GM12892 (cell line): Measurements from ENCODE around the gene ZDHHC1.

ENCODE experiments used
- POLR2A ChIP-seq: IDR thresholded peaks from 2 replicates; pipeline ENCODE4 v1.6.1; 2011; ENCODE audit warnings: low read depth, low read length, control low read depth
- TAF1 ChIP-seq: IDR thresholded peaks from 2 replicates; pipeline ENCODE4 v1.6.1; 2011; ENCODE audit warnings: low read depth, mild to moderate bottlenecking, control low read depth, low read length, borderline replicate concordance

DNA sequence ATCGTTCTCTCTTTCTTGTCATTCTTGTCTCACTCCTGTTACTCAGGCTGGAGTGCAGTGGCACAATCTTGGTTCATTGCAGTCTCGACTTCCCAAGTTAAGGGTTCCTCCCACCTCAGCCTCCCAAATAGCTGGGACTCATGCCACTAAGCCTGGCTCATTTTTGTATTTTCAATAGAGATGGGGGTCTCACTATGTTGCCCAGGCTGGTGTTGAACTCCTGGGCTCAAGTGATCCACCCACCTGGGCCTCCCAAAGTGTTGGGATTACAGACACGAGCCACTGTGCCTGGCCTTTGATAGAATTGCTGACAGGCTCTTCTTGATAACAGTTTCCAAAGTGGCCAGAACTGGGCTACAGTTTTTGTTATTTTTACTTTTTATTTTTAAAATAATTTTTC, 55.2 kb downstream of the ZDHHC1 start:
- TF ChIP-seq TAF1 (no peak), POLR2A (no peak)
